ENCODE results near the gene RSPH10B2.
"Not testable (repeated sequence)": the region's sequence is repeated elsewhere in the genome, so short reads cannot be mapped to it uniquely, and the experiment has no call there.

RSPH10B2 gene

GRCh38 chr7:6842278-6842921, 88.5 kb downstream of the RSPH10B2 start:
- not testable (repeated sequence) for DNase-seq (ENCODE audit: low read depth, low spot score)

GRCh38 chr7:6843092-6843491, 89.2 kb downstream of the RSPH10B2 start:
- not testable (repeated sequence) for DNase-seq (ENCODE audit: low read depth, low spot score)

- DNase-seq (ENCODE audit: low read depth, low spot score): not testable (repeated sequence)
Measured at GRCh38 chr7:6843654-6844053, 89.8 kb downstream of the RSPH10B2 start.

GRCh38 chr7:6845971-6846449, 92.1 kb downstream of the RSPH10B2 start:
- DNase-seq (ENCODE audit: low read depth, low spot score): not testable (repeated sequence)

- DNase-seq (ENCODE audit: low read depth, low spot score): not testable (repeated sequence)
Measured at GRCh38 chr7:6847751-6848150, 93.8 kb downstream of the RSPH10B2 start.

All from iPS DF 19.7 (cell line).